Thyroid gland (tissue), 4 donors: ENCODE results near the gene PRKCZ.

Source experiments
- CTCF ChIP-seq, 6 experiments: fragments of 200-600 bp in 3 of 6; fragments of 450-650 bp in 3 of 6; sonication (generic) in 3 of 6; IDR thresholded peaks; one replicate each; pipeline ENCODE4 v1.5.1; 2016 to 2019; ENCODE audit warnings: antibody characterized with exemption in 6 of 6, mild to moderate bottlenecking in 2 of 6, inconsistent platforms in 1 of 6, moderate library complexity in 1 of 6
- POLR2A ChIP-seq, 2 donors: fragments of 450-650 bp; IDR thresholded peaks; one replicate each; pipeline ENCODE4 v1.6.1; 2017; ENCODE audit warnings: antibody characterized with exemption in 2 of 2, mild to moderate bottlenecking in 2 of 2, moderate library complexity in 1 of 2

GRCh38 chr1:2046953-2047748 is 3.1 kb upstream of the PRKCZ start:
- TF ChIP-seq POLR2A (IDR thresholded peaks at IDR 0.05), result no peak
- TF ChIP-seq CTCF (IDR thresholded peaks at IDR 0.05), result no peak
